GM21367 (cell line): Measurements from ENCODE around the gene BTNL8.

Source experiments
- ATAC-seq: cut with Tn5 transposase; IDR thresholded peaks from one replicate; pipeline ENCODE4 v1.9.1; 2021; ENCODE audit not compliant: unreplicated experiment

BTNL8 gene

GRCh38 chr5:180898621-180899246, at the start of gene BTNL8:
Gene BTNL8 (plus strand): TSS chr5:180899159. CDS start chr5:180899311, 152 bp downstream.
- ATAC-seq: no peak

DNA sequence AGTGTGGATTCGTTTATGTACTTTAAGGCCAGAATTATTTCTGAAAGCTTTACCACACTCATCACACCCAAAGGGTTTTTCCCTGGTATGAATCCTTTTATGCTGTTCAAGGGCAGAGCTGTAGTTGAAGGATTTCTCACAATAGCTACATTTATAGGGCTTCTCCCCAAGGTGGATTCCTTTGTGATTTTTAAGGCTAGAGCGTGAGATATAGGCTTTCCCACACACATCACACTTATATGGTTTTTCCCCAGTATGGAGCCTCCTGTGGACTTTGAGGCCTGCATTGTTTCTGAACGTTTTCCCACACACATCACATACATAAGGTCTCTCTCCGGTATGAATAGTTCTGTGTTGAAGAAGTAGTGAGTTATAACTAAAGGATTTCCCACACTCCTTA, 49.1 kb upstream of the BTNL8 start:
- ATAC-seq: no peak

DNA sequence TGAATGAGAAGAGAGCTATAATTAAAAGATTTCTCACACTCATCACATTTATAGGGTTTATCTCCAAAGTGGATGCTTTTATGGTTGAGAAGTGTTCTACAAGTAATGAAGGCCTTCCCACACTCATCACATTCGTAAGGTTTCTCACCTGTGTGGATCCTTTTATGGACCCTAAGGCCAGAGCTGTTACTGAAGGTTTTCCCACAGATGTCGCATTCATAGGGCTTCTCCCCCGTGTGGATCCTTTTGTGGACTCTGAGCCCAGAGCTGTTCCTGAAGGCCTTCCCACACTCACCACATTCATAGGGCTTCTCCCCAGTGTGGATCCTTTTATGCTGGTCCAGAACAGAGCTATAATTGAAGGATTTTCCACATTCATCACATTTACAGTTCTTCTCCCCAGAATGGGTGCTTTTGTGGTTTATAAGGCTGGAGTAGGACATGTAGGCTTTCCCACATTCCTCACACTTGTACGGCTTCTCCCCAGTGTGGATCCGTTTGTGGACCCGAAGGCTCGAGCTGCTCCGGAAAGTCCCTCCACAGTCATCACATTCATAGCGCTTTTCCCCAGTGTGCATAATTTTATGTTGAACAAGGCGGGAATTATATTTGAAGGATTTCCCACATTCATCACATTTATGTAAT, 48.4 kb upstream of the BTNL8 start:
- ATAC-seq: no peak

DNA sequence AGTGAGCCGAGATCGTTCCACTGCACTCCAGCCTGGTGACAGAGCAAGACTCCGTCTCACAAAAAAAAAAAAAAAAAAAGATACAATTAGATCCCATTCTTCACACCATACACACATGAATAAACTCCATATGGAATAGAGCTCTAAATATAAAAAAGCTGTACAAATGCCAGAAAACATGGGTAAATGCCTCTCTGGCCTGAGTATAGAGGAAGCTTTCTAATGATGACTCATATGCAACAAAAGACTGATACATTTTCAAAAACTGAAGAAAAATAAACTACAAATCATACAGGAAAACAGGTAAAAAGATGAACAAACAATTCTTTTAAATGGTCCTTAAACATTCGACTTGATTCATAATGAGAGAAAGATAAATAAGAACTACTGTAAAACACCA, 46.5 kb upstream of the BTNL8 start:
- no peak for ATAC-seq

- ATAC-seq: no peak
Observed at GRCh38 chr5:180853121-180853847, 45.7 kb upstream of the BTNL8 start.

- no peak for ATAC-seq
Observed at GRCh38 chr5:180853848-180854176, 45.1 kb upstream of the BTNL8 start.

DNA sequence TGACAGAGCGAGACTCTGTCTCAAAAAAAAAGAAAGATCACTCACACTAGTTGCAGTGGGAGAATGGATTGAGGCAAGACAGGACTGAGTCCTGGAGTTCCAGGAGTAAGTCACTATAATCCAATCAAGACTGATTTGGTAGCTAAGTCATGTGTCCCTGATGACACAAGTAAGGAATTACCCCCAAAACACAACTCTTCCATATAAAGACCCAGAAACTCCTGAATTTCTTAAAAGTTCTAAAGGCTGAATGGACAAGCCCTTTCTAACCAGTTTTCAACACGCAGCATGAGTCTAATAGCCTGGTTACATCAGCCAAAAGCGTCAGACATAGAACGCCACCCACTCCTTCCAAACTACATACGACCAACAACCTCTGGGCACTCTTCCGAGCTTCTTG, 40.4 kb upstream of the BTNL8 start:
- ATAC-seq: no peak

- peak; percentile 29 for ATAC-seq
Observed at GRCh38 chr5:180860273-180860886, 38.6 kb upstream of the BTNL8 start.

DNA sequence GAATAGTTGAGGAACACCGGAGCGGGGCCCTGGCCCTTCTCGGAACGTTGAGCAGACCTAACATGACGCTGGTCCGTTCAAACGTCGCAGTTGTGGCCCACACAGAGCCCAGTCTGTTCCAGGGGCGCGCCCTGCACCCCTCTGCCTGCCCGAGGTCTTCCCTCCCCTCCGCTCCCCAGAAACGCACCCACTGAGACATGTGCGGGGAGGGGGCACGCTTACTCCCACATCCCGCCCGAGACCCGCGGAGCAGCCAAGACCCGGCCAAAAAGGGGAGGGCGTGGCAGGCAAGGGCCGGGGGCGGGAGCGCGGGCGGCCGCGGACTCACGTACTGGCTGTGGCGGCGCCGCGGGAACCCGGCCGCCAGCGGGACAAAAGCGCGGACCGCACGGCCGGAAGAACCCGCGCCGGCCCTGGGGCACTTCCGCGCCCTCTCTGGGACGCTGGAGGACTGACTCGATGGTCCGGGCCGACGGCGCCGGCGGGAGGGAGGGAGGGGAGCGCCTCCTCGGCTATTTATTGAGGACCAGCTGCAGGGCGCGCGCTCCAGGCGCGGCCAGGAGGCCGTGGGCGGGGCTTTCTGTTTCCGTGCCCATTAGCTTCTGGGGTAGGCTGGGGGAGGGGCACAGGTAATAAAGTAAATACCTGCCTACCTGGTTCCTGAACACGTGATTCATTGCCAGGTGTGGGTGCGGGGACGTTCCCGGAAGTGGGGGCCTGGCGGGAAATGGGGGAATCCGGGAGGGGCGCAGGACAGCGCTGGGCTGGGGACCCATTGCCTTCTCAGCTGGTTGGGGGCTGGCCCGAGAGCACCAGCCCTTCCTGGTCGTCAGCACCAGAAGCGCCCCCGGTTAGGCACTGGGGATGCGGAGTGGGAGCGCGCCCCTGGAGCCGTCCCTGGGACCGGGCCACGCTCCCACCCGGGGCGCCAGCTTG, 37.8 kb upstream of the BTNL8 start, which contains the start of gene ZFP62:
ZFP62 (minus strand) TSS at position 390 of the 936 bp plus-strand sequence; CDS start at position 333, 57 bp downstream.
- peak; percentile 75 for ATAC-seq

GRCh38 chr5:180862645-180863044, 36.3 kb upstream of the BTNL8 start:
- no peak for ATAC-seq

DNA sequence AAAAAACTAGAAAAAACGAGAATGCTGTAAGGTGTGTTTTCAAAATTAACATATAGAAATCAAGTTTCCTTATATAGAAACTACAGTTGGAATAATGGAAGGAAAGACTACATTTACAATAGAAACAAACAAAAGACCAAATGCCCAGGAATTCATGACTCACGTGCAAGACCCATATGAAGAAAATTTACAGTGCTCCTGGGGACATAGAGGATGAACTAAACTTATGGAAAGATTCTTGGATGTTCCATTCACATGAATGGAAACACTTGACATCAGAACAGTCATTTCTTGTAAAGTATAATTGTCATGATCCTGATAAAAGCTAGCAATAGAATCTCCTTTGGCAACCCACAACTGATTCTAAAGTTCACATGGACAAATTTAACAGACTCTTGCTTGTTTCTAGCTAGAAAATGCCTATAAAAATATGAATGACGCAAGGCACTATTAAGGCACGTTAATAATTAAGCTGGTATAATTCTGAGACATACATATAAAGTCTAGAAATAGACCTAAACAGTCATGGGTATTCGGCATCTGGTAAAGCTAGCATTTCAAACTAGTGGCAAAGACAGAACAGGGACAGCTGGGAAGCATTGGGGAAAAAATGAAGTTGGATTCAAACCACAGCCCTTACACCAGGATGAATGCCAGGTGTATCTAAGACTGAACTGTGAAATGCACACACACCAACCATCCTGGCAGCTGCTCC, 32.8 kb upstream of the BTNL8 start:
- no peak for ATAC-seq

DNA sequence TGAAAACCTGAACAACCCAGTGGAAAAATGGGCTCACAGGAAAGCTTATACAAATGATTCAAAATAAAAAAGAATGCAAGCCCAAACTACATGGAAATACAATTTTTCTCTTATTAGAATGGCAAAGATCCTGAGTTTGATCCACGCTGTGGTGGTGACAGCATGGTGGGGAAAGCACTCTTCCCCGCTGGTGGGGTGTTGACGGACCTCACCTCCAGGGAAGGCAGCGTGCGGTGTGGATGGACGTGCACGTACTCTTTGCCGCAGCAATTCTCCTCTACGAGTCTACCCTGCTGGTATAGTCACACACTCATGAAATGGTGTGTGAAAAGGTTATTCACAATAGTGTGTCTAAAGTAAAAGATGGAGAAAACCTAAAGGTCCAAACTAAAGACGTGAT, 32.0 kb upstream of the BTNL8 start:
- no peak for ATAC-seq

- no peak for ATAC-seq
Observed at GRCh38 chr5:180868960-180869359, 30.0 kb upstream of the BTNL8 start.

- ATAC-seq: no peak
Observed at GRCh38 chr5:180869587-180869986, 29.4 kb upstream of the BTNL8 start.

DNA sequence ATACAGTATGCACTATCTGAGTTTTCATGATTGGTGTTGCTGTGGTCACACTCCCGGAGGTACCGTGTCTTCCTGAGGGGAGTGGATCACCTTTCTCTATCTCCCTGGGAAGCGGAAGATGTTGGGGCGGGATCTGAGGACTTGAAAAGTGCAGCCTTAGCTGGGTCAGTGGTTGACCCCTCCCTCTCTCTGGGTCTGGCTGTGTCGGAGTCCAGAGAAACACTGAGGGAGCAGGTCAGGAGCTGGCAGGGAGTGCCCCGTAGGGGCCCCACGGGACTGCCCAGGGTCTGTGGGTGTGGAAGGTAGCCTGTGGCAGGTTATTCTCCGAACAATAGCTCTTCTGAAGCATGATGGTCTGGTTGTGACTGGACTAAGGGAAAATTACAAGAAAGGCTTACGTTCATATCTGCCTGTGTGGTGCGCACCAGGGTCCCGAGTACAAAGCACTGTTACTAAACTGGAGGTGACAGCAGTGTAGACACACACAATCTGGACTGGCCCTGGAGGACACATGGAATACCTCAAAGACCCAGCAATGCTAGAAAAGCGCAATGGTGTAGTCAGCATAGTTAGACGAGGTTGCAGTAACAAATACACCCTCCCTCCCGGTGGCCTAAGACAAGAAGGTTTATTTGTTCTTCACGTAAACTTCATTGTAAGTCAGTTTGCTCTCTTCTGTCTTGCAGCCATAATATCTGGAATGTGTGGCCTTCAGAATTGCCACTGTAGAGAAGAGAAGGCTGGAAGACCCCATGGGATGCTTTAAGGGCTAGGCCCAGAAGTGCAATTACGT, 28.5 kb upstream of the BTNL8 start:
- ATAC-seq: no peak

DNA sequence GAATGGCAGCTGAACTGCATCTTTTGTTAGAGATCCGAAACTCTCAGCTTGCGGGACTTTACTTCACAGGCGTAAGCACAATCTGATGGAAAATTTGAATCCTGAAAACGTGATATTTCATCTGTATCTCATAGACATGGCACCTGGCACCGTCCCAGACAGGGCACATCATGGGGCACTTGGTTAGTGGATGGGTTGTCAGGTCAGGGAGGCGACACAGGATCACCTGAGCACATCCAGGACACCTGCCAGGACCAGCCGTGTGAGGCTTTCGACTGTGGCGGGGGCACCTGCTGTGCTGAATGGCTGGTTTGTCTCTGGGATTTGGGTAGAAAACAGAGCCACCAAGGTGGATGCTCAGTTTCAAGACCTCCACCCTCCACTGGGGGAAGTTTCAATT, 26.5 kb upstream of the BTNL8 start:
- ATAC-seq: no peak

DNA sequence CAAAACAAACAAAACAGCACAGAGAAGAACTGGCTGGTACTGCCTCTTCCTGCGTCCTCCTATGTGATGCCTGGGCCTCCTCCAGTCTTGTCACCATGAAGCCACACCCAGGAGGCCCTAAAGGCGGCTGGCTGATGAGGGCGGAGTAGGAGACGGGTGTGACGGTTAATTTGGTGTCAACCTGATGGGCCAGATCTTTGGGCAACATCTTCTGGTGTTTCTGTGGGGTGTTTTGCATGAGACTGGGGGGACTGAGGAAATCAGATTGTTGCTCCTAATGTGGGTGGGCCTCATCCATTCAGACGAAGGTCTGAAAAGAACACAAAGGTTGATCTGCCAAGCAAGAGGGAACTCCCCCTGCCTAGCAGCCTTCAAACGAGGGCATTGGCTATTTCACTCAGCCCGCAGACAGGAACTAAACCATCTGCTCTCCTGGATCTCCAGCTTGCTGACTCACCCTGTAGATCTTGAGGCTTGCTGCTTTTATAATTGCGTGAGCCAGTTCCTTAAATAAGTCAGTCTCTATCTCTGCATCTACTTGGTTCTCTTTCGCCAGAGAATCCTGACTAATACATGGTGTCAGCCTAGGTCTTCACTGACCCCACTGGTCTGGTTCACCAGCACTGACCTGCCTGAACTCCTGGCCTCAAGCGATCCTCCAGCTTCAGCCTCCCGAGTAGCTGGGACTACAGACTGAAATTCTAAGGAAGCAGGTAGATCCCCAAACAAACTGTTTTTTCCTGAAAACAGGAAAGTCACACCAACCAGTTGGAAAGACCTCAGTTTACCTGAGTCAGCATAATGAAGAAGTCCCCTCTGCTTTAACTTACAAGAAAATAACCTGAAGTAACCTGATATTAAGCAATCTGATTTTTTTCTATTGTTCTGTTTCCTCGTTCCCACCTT, 25.1 kb upstream of the BTNL8 start:
- no peak for ATAC-seq
